Muscle of leg (tissue), 9 donors: ENCODE measurements around the gene HBB. TPM values are rescaled to one million over a fixed set of nuclear protein-coding genes. Genes with fewer than 3 reads are reported as not detected.

ENCODE experiments used
- polyA plus RNA-seq, 8 donors: library from polyadenylated mRNA; unstranded; fragments of 120-200 nt; gene quantifications; one replicate each; pipeline versions ENCODE4 v1.2.1 to v1.2.3, GENCODE V29; 2013; ENCODE audit warnings: inconsistent platforms in 1 of 8, low replicate concordance in 1 of 8; ENCODE audit not compliant: insufficient read length in 8 of 8, insufficient read depth in 1 of 8
- total RNA-seq: library from RNA; stranded (reverse); fragments of 120-200 nt; gene quantifications from one replicate; pipeline ENCODE4 v1.2.4, GENCODE V29; 2013

The HBB gene
- total and polyA plus RNA-seq, 9 donors = 217 to 965 (median 671) TPM

Other genes with a start within 250 kb of the HBB start
- not detected for gene OR51L1, start 232.2 kb downstream of the HBB start, total RNA-seq
- under 1 TPM in 2 of 8 donors, not detected in 6; 0.01 to 0.12 TPM for gene OR51L1, start 232.2 kb downstream of the HBB start, polyA plus RNA-seq
- not detected for gene OR52J3, start 180.5 kb downstream of the HBB start, total RNA-seq
- not detected for gene OR52J3, start 180.5 kb downstream of the HBB start, polyA plus RNA-seq
- gene OR52E2, start 167.4 kb downstream of the HBB start, total RNA-seq = not detected
- gene OR52E2, start 167.4 kb downstream of the HBB start, polyA plus RNA-seq = not detected
- gene OR52E1, start 157.5 kb downstream of the HBB start, total RNA-seq = not detected
- not detected for gene OR52E1, start 157.5 kb downstream of the HBB start, polyA plus RNA-seq
- not detected for gene OR52A5, start 88.7 kb downstream of the HBB start, total RNA-seq
- gene OR52A5, start 88.7 kb downstream of the HBB start, polyA plus RNA-seq = not detected
- gene OR52A1, start 72.3 kb downstream of the HBB start, total RNA-seq = not detected
- under 1 TPM in 6 of 8 donors, not detected in 2; 0.01 to 0.03 (median 0.01) TPM for gene OR52A1, start 72.3 kb downstream of the HBB start, polyA plus RNA-seq
- not detected for gene OR51V1, start 26.4 kb downstream of the HBB start, total RNA-seq
- not detected for gene OR51V1, start 26.4 kb downstream of the HBB start, polyA plus RNA-seq
- not detected for gene HBD, start 7.4 kb upstream of the HBB start, total RNA-seq
- 1 to 10 TPM in 1 of 8 donors, under 1 TPM in 5, not detected in 2; 0.39 to 1.0 (median 0.58) TPM for gene HBD, start 7.4 kb upstream of the HBB start, polyA plus RNA-seq
- 1,078 TPM for gene HBG1, start 22.8 kb upstream of the HBB start, total RNA-seq
- 1,000 to 10,000 TPM in 2 of 8 donors, 10 to 100 TPM in 6; 12.5 to 3,398 (median 25.4) TPM for gene HBG1, start 22.8 kb upstream of the HBB start, polyA plus RNA-seq
- gene HBG2, start 27.7 kb upstream of the HBB start, total RNA-seq = 9,238 TPM
- over 10,000 TPM in 1 of 8 donors, 1,000 to 10,000 TPM in 7; 2,843 to 13,943 (median 6,695) TPM for gene HBG2, start 27.7 kb upstream of the HBB start, polyA plus RNA-seq
- gene HBE1, start 42.9 kb upstream of the HBB start, total RNA-seq = 10.3 TPM
- gene HBE1, start 42.9 kb upstream of the HBB start, polyA plus RNA-seq = 10 to 100 TPM in 7 of 8 donors, 1 to 10 TPM in 1; 6.7 to 64.8 (median 19.8) TPM
- gene OR51B4, start 74.9 kb upstream of the HBB start, total RNA-seq = 0.09 TPM
- gene OR51B4, start 74.9 kb upstream of the HBB start, polyA plus RNA-seq = under 1 TPM in 2 of 8 donors, not detected in 6; 0.13 to 0.18 TPM
- 0.09 TPM for gene OR51B2, start 97.2 kb upstream of the HBB start, total RNA-seq
- not detected for gene OR51B2, start 97.2 kb upstream of the HBB start, polyA plus RNA-seq
- gene OR51B5, start 116.5 kb upstream of the HBB start, total RNA-seq = 0.31 TPM
- under 1 TPM in 3 of 8 donors, not detected in 5; 0.20 to 0.28 (median 0.26) TPM for gene OR51B5, start 116.5 kb upstream of the HBB start, polyA plus RNA-seq
- gene OR51B6, start 124.4 kb upstream of the HBB start, total RNA-seq = not detected
- not detected for gene OR51B6, start 124.4 kb upstream of the HBB start, polyA plus RNA-seq
- gene OR51M1, start 156.7 kb upstream of the HBB start, total RNA-seq = not detected
- gene OR51M1, start 156.7 kb upstream of the HBB start, polyA plus RNA-seq = not detected
- not detected for gene OR51Q1, start 195.0 kb upstream of the HBB start, total RNA-seq
- gene OR51Q1, start 195.0 kb upstream of the HBB start, polyA plus RNA-seq = not detected
- gene OR51I1, start 214.4 kb upstream of the HBB start, total RNA-seq = not detected
- gene OR51I1, start 214.4 kb upstream of the HBB start, polyA plus RNA-seq = not detected
- not detected for gene OR51I2, start 222.3 kb upstream of the HBB start, total RNA-seq
- not detected for gene OR51I2, start 222.3 kb upstream of the HBB start, polyA plus RNA-seq